DMS114 treated with DMSO at 0.1 percent for 48 hours (cell line): Measurements from ENCODE around the gene ANO6.
"Not testable (repeated sequence)": the region's sequence is repeated elsewhere in the genome, so short reads cannot be mapped to it uniquely, and the experiment has no call there.

Experiments used
- DNase-seq: peaks from one replicate; lab custom pipeline; 2025; ENCODE audit not compliant: unreplicated experiment; lab: John Stamatoyannopoulos, UW

The ANO6 gene

GRCh38 chr12:45397499-45397898 lies 181.6 kb downstream of the ANO6 start:
- DNase-seq: not testable (repeated sequence)

- DNase-seq: no peak
These were observed 182.7 kb downstream of the ANO6 start for GRCh38 chr12:45398552-45398951.

GRCh38 chr12:45400991-45401390 lies 185.1 kb downstream of the ANO6 start:
- DNase-seq: no peak

- DNase-seq: no peak
These were observed 186.4 kb downstream of the ANO6 start for GRCh38 chr12:45402288-45402687.

GRCh38 chr12:45406988-45407850 lies 191.3 kb downstream of the ANO6 start:
- no peak for DNase-seq

GRCh38 chr12:45407981-45408728 lies 192.3 kb downstream of the ANO6 start:
- DNase-seq: no peak

- no peak for DNase-seq
These were observed 192.8 kb downstream of the ANO6 start for GRCh38 chr12:45408729-45409114.

GRCh38 chr12:45409966-45410365 lies 194.1 kb downstream of the ANO6 start:
- DNase-seq: no peak

- DNase-seq: no peak
These were observed 195.7 kb downstream of the ANO6 start for GRCh38 chr12:45411626-45412025.

- no peak for DNase-seq
These were observed 199.5 kb downstream of the ANO6 start for GRCh38 chr12:45415393-45415817.

- DNase-seq: no peak
These were observed 200.2 kb downstream of the ANO6 start for GRCh38 chr12:45416126-45416525.

GRCh38 chr12:45418520-45418919 lies 202.6 kb downstream of the ANO6 start:
- DNase-seq: no peak

- no peak for DNase-seq
These were observed 203.5 kb downstream of the ANO6 start for GRCh38 chr12:45419317-45419814.

- no peak for DNase-seq
These were observed 205.8 kb downstream of the ANO6 start for GRCh38 chr12:45421736-45422135.

GRCh38 chr12:45423931-45424330 lies 208.0 kb downstream of the ANO6 start:
- no peak for DNase-seq

GRCh38 chr12:45425426-45425825 lies 209.5 kb downstream of the ANO6 start:
- no peak for DNase-seq

GRCh38 chr12:45426294-45426693 lies 210.4 kb downstream of the ANO6 start:
- no peak for DNase-seq

- no peak for DNase-seq
These were observed 211.1 kb downstream of the ANO6 start for GRCh38 chr12:45427042-45427441.

- DNase-seq: no peak
These were observed 213.9 kb downstream of the ANO6 start for GRCh38 chr12:45429831-45430230.

GRCh38 chr12:45431126-45431525 lies 215.2 kb downstream of the ANO6 start:
- no peak for DNase-seq

- no peak for DNase-seq
These were observed 216.8 kb downstream of the ANO6 start for GRCh38 chr12:45432710-45433109.

GRCh38 chr12:45433441-45433868 lies 217.6 kb downstream of the ANO6 start:
- DNase-seq: no peak
